ENCODE measurements around the gene RALGAPA2.
"Not testable (repeated sequence)": the region's sequence is repeated elsewhere in the genome, so short reads cannot be mapped to it uniquely, and the experiment has no call there.

Gene RALGAPA2

DNA sequence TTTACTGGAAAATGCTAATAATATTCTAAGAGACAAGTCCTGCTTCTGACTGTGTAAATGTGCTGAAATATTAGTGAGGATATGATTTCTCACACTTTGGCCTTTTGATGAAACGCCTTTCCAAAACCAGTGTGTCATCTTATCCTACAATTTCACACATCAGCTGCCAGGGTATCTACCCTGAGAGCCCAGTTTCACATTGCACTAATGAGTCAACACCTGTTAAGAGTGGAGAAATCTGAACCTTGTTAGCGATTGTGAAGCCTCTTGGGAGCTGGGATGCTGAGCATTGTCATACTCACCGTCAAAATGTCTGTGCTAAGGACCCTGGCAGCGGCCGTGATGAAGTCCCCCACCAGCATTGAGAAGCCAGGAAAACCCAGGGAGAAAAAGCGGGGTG is 166.0 kb downstream of the RALGAPA2 start:
- Histone ChIP-seq H3K9me3 (ENCODE audit: control insufficient read depth, insufficient read depth, low read length) (no peaks in the 10 kb centered on the region), H3K4me3 (ENCODE audit: low read depth, low read length) (no peak overlapping the region), H3K4me1 (ENCODE audit: control insufficient read depth, insufficient read depth, low read length) (no peaks in the 10 kb centered on the region), H3K27me3 (ENCODE audit: control insufficient read depth, insufficient read depth, low read length) (no peaks in the 10 kb centered on the region), H3K9ac (ENCODE audit: low read depth, low read length) (no peak overlapping the region), H3K36me3 (ENCODE audit: control insufficient read depth, insufficient read depth, low read length) (no peaks in the 10 kb centered on the region)

DNA sequence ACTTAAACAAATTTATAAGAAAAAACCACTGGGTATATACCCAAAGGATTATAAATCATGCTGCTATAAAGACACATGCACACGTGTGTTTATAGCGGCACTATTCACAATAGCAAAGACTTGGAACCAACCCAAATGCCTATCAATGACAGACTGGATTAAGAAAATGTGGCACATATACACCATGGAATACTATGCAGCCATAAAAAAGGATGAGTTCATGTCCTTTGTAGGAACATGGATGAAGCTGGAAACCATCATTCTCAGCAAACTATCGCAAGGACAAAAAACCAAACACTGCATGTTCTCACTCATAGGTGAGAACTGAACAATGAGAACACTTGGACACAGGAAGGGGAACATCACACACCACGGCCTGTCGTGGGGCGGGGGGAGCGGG is 169.1 kb downstream of the RALGAPA2 start:
- H3K4me3 ChIP-seq (ENCODE audit: low read depth, low read length); H3K36me3 ChIP-seq (ENCODE audit: control insufficient read depth, insufficient read depth, low read length); H3K9ac ChIP-seq (ENCODE audit: low read depth, low read length); H3K27me3 ChIP-seq (ENCODE audit: control insufficient read depth, insufficient read depth, low read length); H3K9me3 ChIP-seq (ENCODE audit: control insufficient read depth, insufficient read depth, low read length); H3K4me1 ChIP-seq (ENCODE audit: control insufficient read depth, insufficient read depth, low read length): not testable (repeated sequence)

GRCh38 chr20:20536240-20536933 is 176.1 kb downstream of the RALGAPA2 start:
- H3K9ac ChIP-seq (ENCODE audit: low read depth, low read length): no peak overlapping the region

DNA sequence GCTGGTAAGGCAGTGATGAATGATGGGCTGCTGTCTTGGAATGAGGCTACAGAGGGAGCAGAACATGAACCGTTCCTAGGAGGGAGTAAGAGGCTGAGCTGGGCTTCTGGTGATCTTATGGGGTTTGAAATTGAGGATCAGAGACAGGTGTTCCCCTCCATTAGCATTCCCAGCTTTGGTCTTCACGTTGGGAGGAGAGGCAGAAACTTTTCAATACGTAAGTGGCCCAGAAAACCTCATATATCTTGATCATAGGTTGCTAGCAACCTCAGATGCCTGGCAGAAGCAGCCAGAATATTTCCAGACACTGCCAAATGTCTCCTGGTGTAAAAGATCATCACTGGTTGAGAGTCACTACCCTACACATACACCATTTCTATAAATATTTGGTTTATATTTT is 177.4 kb downstream of the RALGAPA2 start:
- no peaks in the 10 kb centered on the region for H3K4me1 ChIP-seq (ENCODE audit: control insufficient read depth, insufficient read depth, low read length)
- H3K4me3 ChIP-seq (ENCODE audit: low read depth, low read length): no peak overlapping the region
- H3K9me3 ChIP-seq (ENCODE audit: control insufficient read depth, insufficient read depth, low read length): no peaks in the 10 kb centered on the region
- no peaks in the 10 kb centered on the region for H3K27me3 ChIP-seq (ENCODE audit: control insufficient read depth, insufficient read depth, low read length)
- H3K36me3 ChIP-seq (ENCODE audit: control insufficient read depth, insufficient read depth, low read length): no peaks in the 10 kb centered on the region
- H3K9ac ChIP-seq (ENCODE audit: low read depth, low read length): no peak overlapping the region

More at GRCh38 chr20:20536240-20536933, 176.1 kb downstream of the RALGAPA2 start:
- Histone ChIP-seq H3K4me1 (ENCODE audit: control insufficient read depth, insufficient read depth, low read length) (no peaks in the 10 kb centered on the region), H3K9me3 (ENCODE audit: control insufficient read depth, insufficient read depth, low read length) (no peaks in the 10 kb centered on the region), H3K27me3 (ENCODE audit: control insufficient read depth, insufficient read depth, low read length) (no peaks in the 10 kb centered on the region), H3K36me3 (ENCODE audit: control insufficient read depth, insufficient read depth, low read length) (no peaks in the 10 kb centered on the region), H3K4me3 (ENCODE audit: low read depth, low read length) (no peak overlapping the region)

DNA sequence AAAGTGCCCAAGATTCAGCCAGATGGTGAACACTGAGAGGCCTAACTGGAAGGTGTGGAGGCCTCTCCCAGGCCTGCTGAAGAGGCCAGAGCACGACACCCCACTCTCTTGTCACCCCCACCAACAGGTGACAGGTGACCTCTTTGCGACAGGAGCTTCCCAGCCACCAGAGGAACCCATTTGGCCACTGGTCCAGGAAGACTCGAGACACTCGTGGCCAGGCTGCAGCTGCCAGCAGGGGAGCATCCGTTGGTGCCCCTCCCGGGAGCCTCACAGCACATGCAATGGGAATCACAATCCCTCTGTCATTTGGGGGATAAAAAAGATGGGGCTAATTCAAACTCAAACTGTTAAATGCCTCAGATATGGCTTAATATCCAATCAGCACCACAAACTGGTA is 181.2 kb downstream of the RALGAPA2 start:
- no peak overlapping the region for H3K9ac ChIP-seq (ENCODE audit: low read depth, low read length)

GRCh38 chr20:20530428-20531151 is 181.9 kb downstream of the RALGAPA2 start:
- no peaks in the 10 kb centered on the region for H3K4me1 ChIP-seq (ENCODE audit: control insufficient read depth, insufficient read depth, low read length)
- no peaks in the 10 kb centered on the region for H3K27me3 ChIP-seq (ENCODE audit: control insufficient read depth, insufficient read depth, low read length)

More for the DNA sequence above, 181.2 kb downstream of the RALGAPA2 start:
- no peaks in the 10 kb centered on the region for H3K36me3 ChIP-seq (ENCODE audit: control insufficient read depth, insufficient read depth, low read length)
- H3K4me1 ChIP-seq (ENCODE audit: control insufficient read depth, insufficient read depth, low read length): no peaks in the 10 kb centered on the region
- no peaks in the 10 kb centered on the region for H3K9me3 ChIP-seq (ENCODE audit: control insufficient read depth, insufficient read depth, low read length)
- H3K4me3 ChIP-seq (ENCODE audit: low read depth, low read length): no peak overlapping the region
- H3K27me3 ChIP-seq (ENCODE audit: control insufficient read depth, insufficient read depth, low read length): no peaks in the 10 kb centered on the region

GRCh38 chr20:20529597-20529996 is 182.8 kb downstream of the RALGAPA2 start:
- H3K36me3 ChIP-seq (ENCODE audit: control insufficient read depth, insufficient read depth, low read length): no peaks in the 10 kb centered on the region
- no peaks in the 10 kb centered on the region for H3K9me3 ChIP-seq (ENCODE audit: control insufficient read depth, insufficient read depth, low read length)
- no peaks in the 10 kb centered on the region for H3K4me1 ChIP-seq (ENCODE audit: control insufficient read depth, insufficient read depth, low read length)
- H3K9ac ChIP-seq (ENCODE audit: low read depth, low read length): no peak overlapping the region
- H3K4me3 ChIP-seq (ENCODE audit: low read depth, low read length): no peak overlapping the region
- no peaks in the 10 kb centered on the region for H3K27me3 ChIP-seq (ENCODE audit: control insufficient read depth, insufficient read depth, low read length)

More at GRCh38 chr20:20530428-20531151, 181.9 kb downstream of the RALGAPA2 start:
- Histone ChIP-seq H3K9me3 (ENCODE audit: control insufficient read depth, insufficient read depth, low read length) (no peaks in the 10 kb centered on the region), H3K4me3 (ENCODE audit: low read depth, low read length) (no peak overlapping the region), H3K36me3 (ENCODE audit: control insufficient read depth, insufficient read depth, low read length) (no peaks in the 10 kb centered on the region), H3K9ac (ENCODE audit: low read depth, low read length) (no peak overlapping the region)

DNA sequence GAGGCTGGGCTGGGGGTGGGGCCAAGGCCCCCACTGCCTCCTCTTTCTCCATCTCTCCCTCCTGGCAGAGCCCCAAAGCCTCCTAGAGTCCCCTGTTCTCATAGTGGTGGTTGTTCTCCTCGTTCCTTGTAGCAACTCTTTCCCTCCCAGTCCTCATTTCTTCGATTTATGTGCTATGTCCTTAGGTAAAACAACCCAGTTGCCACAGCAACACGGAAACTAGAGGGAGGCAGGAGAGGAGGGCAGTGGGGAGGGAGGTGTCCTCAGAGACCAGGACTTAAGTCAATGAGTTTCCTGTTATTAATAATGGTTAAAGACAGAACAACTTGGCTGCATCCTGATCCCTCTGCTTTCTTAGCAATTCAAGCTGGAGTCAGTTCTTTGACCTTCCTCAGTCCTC is 183.6 kb downstream of the RALGAPA2 start:
- H3K9me3 ChIP-seq (ENCODE audit: control insufficient read depth, insufficient read depth, low read length): no peaks in the 10 kb centered on the region
- H3K36me3 ChIP-seq (ENCODE audit: control insufficient read depth, insufficient read depth, low read length): no peaks in the 10 kb centered on the region
- H3K4me3 ChIP-seq (ENCODE audit: low read depth, low read length): no peak overlapping the region
- no peaks in the 10 kb centered on the region for H3K27me3 ChIP-seq (ENCODE audit: control insufficient read depth, insufficient read depth, low read length)
- no peaks in the 10 kb centered on the region for H3K4me1 ChIP-seq (ENCODE audit: control insufficient read depth, insufficient read depth, low read length)
- no peak overlapping the region for H3K9ac ChIP-seq (ENCODE audit: low read depth, low read length)

DNA sequence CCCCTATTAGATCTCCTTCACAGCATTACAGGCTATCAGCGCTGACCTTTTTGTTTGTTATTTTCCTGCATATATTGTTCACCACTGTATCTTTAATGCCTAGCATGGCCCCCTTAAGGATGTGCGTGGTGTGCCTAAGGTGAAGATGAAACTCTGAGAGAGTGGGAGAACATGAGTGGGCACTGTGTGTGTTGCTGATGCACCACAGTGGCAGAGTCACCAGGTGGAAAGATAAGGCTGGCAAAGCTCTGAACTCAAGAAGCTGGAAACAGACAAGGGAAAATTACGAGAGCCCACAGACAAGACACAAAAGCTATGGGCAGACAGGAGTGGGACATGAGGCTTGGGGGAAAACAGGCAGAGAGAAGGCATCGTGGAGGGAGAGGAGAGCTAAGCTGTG is 184.8 kb downstream of the RALGAPA2 start:
- no peak overlapping the region for H3K4me3 ChIP-seq (ENCODE audit: low read depth, low read length)
- H3K9ac ChIP-seq (ENCODE audit: low read depth, low read length): no peak overlapping the region
- no peaks in the 10 kb centered on the region for H3K4me1 ChIP-seq (ENCODE audit: control insufficient read depth, insufficient read depth, low read length)
- no peaks in the 10 kb centered on the region for H3K27me3 ChIP-seq (ENCODE audit: control insufficient read depth, insufficient read depth, low read length)
- no peaks in the 10 kb centered on the region for H3K36me3 ChIP-seq (ENCODE audit: control insufficient read depth, insufficient read depth, low read length)
- no peaks in the 10 kb centered on the region for H3K9me3 ChIP-seq (ENCODE audit: control insufficient read depth, insufficient read depth, low read length)

- no peaks in the 10 kb centered on the region for H3K27me3 ChIP-seq (ENCODE audit: control insufficient read depth, insufficient read depth, low read length)
- H3K9ac ChIP-seq (ENCODE audit: low read depth, low read length): no peak overlapping the region
- no peaks in the 10 kb centered on the region for H3K36me3 ChIP-seq (ENCODE audit: control insufficient read depth, insufficient read depth, low read length)
- no peak overlapping the region for H3K4me3 ChIP-seq (ENCODE audit: low read depth, low read length)
- no peaks in the 10 kb centered on the region for H3K4me1 ChIP-seq (ENCODE audit: control insufficient read depth, insufficient read depth, low read length)
- H3K9me3 ChIP-seq (ENCODE audit: control insufficient read depth, insufficient read depth, low read length): no peaks in the 10 kb centered on the region
Observed at GRCh38 chr20:20525756-20526155, 186.7 kb downstream of the RALGAPA2 start.

- H3K36me3 ChIP-seq (ENCODE audit: control insufficient read depth, insufficient read depth, low read length): no peaks in the 10 kb centered on the region
- no peaks in the 10 kb centered on the region for H3K27me3 ChIP-seq (ENCODE audit: control insufficient read depth, insufficient read depth, low read length)
- H3K4me1 ChIP-seq (ENCODE audit: control insufficient read depth, insufficient read depth, low read length): no peaks in the 10 kb centered on the region
- H3K9ac ChIP-seq (ENCODE audit: low read depth, low read length): no peak overlapping the region
- no peaks in the 10 kb centered on the region for H3K9me3 ChIP-seq (ENCODE audit: control insufficient read depth, insufficient read depth, low read length)
- H3K4me3 ChIP-seq (ENCODE audit: low read depth, low read length): no peak overlapping the region
Observed at GRCh38 chr20:20525214-20525613, 187.2 kb downstream of the RALGAPA2 start.

DNA sequence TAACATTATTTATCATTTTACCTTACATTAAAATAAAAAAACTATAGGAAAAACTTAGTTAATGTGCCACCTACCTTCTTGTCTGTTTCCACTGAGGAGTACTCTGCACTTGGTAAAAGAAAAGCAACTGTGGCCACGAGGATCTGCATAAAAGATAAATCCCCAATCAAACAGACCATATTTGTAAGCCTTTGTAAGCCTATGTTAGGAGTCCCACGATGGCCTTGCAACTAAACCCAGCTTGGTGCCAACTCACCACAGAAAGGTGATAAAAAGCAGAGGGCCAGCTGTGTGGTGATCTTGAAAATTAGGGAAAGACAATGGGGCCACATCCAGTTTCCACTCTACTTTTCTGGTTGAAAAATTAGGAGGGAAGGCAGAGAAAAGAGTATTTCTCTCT is 187.7 kb downstream of the RALGAPA2 start:
- Histone ChIP-seq H3K9me3 (ENCODE audit: control insufficient read depth, insufficient read depth, low read length) (no peaks in the 10 kb centered on the region), H3K9ac (ENCODE audit: low read depth, low read length) (no peak overlapping the region), H3K4me3 (ENCODE audit: low read depth, low read length) (no peak overlapping the region), H3K4me1 (ENCODE audit: control insufficient read depth, insufficient read depth, low read length) (no peaks in the 10 kb centered on the region), H3K27me3 (ENCODE audit: control insufficient read depth, insufficient read depth, low read length) (no peaks in the 10 kb centered on the region), H3K36me3 (ENCODE audit: control insufficient read depth, insufficient read depth, low read length) (no peaks in the 10 kb centered on the region)
